ENCODE data around the gene ITGB1.

Gene ITGB1

DNA sequence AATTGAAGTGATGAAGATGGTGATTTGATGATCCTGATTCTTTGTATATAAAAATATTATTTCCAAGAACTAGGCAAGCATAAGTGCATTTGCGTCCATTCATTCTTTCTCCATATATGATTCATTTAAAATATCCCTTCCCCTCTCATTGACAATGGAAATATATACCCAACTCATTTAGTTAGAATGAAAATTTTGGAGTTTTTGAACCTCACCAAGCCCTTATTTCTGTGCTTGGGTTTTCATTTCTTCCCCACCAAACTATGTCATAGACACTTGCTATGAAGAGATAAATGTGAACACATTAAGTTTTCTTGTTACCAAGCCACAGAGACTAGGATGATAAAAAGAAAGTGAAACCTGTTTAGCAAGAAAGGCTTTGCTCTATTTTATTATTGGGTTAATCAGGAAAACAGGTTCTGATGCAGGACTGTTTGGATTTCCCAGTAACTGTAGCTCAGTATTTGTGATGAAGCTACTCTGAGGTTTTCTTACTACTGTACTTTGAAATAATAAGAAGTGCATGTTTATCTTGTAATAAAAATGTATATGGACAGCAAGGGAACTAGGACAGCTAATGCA, 68.3 kb downstream of the ITGB1 start:
- DNase-seq (ENCODE audit: low read depth in 2 of 2), result no peak

DNA sequence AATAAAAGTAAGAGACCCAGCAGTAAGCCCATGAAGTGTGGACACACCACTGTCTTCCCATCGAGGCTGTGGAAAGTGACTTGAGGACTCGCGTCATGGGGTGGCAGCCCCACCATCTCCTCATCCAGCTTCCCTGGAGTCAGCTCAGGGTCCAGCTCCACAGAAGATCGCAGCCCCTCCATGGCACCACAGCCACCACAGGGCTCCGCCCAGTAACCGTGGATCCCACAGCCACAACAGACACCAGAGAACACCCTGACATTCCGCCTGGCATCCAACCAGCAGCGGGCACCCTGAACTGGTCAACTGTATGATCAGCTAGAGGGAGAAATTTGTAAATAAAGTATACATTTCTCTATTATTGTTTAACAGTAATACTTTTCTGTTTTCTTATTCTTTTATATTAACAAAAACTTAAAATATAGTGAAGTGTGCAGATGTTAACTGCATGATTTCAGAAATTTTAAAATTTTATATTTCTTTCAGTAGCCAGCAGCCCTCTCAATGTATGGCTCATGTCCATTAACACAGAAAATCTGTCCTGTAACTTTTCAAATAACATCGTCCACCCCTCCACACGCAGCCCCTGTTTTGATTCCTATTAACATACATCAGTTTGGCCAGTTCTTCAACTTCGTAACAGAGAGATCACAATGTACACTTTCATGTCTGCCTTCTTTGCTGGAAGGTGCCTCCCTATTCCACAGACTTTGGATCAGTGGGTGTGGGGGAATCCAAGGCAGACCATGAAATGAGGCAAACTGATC, 69.7 kb downstream of the ITGB1 start:
- DNase-seq (ENCODE audit: low read depth in 2 of 2), result no peak

DNA sequence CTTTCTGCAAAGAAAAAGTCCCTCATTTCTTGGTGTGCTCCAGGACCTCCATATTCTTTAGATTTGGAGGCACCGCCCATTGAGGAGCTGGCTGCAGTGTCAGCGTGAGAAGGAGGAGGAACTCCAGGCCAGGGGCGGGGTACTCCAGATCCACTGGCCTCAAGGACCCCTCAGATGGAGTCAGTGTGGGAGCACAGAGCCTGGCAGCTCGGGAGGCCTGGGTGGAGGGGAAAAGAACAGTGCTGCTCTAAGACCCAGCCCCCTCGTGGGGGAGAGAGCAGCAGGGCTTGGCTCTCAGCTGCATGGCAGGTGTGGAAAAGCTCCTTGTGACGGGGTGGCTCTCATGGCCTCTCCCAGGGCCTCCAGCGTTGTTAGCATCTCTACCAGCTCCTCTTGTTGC, 70.5 kb downstream of the ITGB1 start:
- no peak for DNase-seq (ENCODE audit: low read depth in 2 of 2)

DNA sequence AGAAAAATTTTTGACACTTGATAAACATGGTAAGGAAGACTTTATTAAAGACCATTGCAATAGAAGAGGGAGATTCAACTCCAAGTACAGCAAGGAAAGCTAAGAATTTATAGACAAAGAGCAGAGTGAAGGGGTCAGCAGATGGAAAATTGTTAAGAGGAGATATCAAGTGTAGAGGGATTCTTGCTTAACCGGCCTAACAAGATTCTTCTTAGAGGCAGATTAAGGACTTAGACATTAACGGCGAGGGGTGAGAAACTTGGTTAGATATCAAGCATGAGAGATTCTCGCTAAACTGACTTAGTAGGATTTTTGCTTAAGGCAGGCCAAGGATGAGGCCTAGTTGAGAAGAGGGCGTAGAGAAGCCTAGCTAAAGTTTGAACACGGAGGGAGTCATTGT, 76.0 kb downstream of the ITGB1 start:
- DNase-seq (ENCODE audit: low read depth in 2 of 2), result no peak

DNA sequence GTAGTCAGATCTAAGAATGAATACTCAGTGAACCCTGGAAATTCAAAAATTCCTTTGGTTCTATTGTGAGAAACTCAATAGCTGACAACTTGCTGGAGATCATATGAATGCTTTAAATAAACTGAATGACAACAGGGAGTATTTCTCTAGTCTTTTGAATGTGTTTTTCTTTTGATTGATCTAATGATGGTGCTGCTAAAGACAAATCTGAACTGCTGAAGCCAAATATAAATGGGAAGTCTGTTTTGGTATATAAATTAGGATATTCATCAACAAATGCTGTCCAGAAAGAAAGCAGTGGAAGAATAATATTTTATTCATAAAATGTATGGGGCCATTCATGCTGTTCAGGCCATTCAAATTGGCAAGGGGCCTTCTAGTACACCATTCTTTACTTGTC, 79.4 kb downstream of the ITGB1 start:
- DNase-seq (ENCODE audit: low read depth in 2 of 2), result no peak

DNA sequence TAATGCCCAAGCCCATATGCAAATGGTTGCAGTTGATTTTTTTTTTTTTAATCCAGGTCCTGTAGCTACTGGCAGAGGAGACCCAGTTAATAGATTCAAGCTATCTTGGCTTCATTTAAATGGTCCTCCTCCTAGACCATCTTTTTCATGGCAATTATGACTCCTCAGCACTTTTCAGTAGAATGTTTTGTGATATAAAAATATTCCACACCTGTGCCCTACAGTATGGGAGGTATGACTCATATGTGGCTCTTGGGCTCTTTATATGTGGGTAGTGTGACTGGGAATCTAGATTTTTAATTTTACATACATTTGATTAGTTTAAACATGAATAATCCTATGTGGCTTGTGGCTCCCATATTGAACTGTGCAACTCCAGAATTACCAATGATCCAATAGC, 80.1 kb downstream of the ITGB1 start:
- no peak for DNase-seq (ENCODE audit: low read depth in 2 of 2)

DNA sequence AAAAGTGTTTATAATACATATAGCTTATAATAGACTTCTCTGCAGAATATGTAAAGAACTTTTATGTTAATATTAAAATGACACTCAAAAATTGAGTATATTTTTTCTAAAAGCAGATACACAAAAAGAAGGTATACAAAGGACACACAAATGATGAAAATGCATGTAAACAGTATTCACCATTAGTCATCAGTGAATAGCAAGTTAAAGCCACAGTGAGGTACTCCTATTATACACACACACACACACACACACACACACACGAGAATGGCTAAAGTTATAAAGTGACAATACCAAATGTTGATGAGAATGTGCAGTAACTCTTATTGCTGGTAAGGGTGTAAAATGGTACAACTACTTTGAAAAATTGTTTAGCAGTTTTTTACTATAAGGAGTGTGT, 92.9 kb downstream of the ITGB1 start:
- no peak for DNase-seq (ENCODE audit: low read depth in 2 of 2)

DNA sequence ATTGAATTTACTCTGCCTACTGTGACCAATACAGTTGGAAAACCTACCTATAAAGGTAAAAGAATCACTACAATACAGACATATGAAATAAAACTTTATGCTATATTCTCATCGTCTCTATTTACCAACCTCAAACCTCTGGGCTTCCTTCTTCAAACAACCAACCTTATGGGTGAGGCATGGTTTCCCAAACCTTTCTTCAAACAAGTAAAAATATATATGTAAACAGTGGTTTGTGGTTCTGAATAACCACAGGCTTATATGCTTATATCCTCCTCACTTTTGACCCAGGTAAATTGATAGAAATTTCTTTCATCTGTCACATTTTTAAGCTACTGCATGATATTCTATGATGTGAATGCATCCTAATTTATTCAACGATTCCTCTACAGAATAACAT, 103.6 kb downstream of the ITGB1 start:
- no peak for DNase-seq (ENCODE audit: low read depth in 2 of 2)

DNA sequence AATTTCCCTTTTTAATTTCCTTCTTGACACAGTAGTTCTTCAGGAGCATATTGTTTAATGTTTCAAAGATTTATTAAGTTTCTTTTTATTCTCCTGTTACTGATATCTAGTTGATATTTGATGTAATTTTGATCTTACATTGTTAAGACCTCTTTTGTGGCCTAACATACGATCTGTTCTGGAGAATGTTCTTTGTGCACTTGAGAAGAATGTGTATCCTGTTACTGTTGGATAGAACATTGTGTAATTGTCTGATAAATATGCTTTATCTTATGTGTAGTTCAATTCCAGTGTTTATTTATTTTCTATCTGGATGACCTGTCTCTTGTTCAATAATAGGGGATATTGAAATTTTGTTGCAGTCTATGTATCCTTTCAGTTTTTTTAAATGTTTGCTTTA, 106.7 kb downstream of the ITGB1 start:
- DNase-seq (ENCODE audit: low read depth in 2 of 2), result no peak
